GM12878 (cell line): ENCODE results near the gene SLC1A2. TPM values are rescaled to one million over a fixed set of nuclear protein-coding genes. Genes with fewer than 3 reads are reported as not detected.

Experiments used
- ATAC-seq: fragments of 200-7000 bp; cut with Tn5 transposase; 3 replicates; pipeline ENCODE4 v1.9.1; 2020; ENCODE audit warnings: mild to moderate bottlenecking, moderate library complexity
- BruUV-seq: library from RNA; stranded (reverse); fragments of 400-500 nt; replicated peaks from 2 replicates; lab custom pipeline; 2021; lab: Mats Ljungman, UMichigan
- CTCF ChIA-PET: fragments of 300-600 bp; sonication (Branson Sonifier 250); formaldehyde crosslinking; extraction: SDS; loops from one replicate; lab custom pipeline; 2021; ENCODE audit warnings: inconsistent platforms; lab: Yijun Ruan, JAX
- POLR2A ChIA-PET: fragments of 350-600 bp; formaldehyde crosslinking; extraction: SDS; loops from one replicate; lab custom pipeline; 2021; ENCODE audit warnings: inconsistent platforms; lab: Charles Lee
- RAD21 ChIA-PET: fragments of 300-600 bp; sonication (Branson Sonifier 250); formaldehyde crosslinking; loops from one replicate; lab custom pipeline; 2023; ENCODE audit warnings: antibody characterized with exemption; ENCODE audit not compliant: unreplicated experiment; lab: Charles Lee
- SMC1A ChIA-PET: fragments of 300-600 bp; sonication (Branson Sonifier 250); formaldehyde crosslinking; loops from one replicate; lab custom pipeline; 2023; ENCODE audit not compliant: unreplicated experiment, uncharacterized antibody; lab: Charles Lee
- DNase-seq: peaks from one replicate; pipeline ENCODE4 v3.0.0-alpha.2; 2011; ENCODE audit warnings: low read depth, low spot score
- FAIRE-seq: peaks from 3 replicates; lab custom pipeline; 2011; peaks lifted over from hg19 to GRCh38; lab: Jason Lieb, UNC
- H2AFZ ChIP-seq: 2 replicates; pipeline ENCODE4 v1.6.0; 2011; ENCODE audit warnings: low read depth, low read length, control low read depth; ENCODE audit not compliant: control insufficient read depth
- H3K27ac ChIP-seq: 2 replicates; pipeline ENCODE4 v1.5.1; 2011; ENCODE audit warnings: control low read depth; ENCODE audit not compliant: control insufficient read depth, insufficient read depth
- H3K27me3 ChIP-seq, 2 experiments: replicated peaks in 1 of 2; 2 replicates each; pipeline versions ENCODE4 v1.6.0 to v1.6.1; 2011; ENCODE audit warnings: low read length in 1 of 2; ENCODE audit not compliant: control insufficient read depth in 2 of 2, insufficient read depth in 2 of 2
- H3K36me3 ChIP-seq, 2 experiments: 2 replicates each; pipeline ENCODE4 v1.5.1; 2011; ENCODE audit warnings: low read length in 1 of 2; ENCODE audit not compliant: control insufficient read depth in 2 of 2, insufficient read depth in 2 of 2
- H3K4me1 ChIP-seq: 2 replicates; pipeline ENCODE4 v1.6.1; 2011; ENCODE audit warnings: mild to moderate bottlenecking, low read length, moderate library complexity, mixed read lengths; ENCODE audit not compliant: control insufficient read depth, insufficient read depth
- H3K4me2 ChIP-seq: 2 replicates; pipeline ENCODE4 v1.6.0; 2011; ENCODE audit warnings: control low read depth; ENCODE audit not compliant: control insufficient read depth, insufficient read depth
- H3K4me3 ChIP-seq: fragments of 200-600 bp; sonication (generic); 2 replicates; pipeline ENCODE4 v1.5.1; 2016
- H3K79me2 ChIP-seq: 2 replicates; pipeline ENCODE4 v1.6.0; 2011; ENCODE audit warnings: low read length; ENCODE audit not compliant: control insufficient read depth, insufficient read depth
- H3K9ac ChIP-seq: 2 replicates; pipeline ENCODE4 v1.8.0; 2011; ENCODE audit warnings: low read length, control low read depth, mixed read lengths; ENCODE audit not compliant: control insufficient read depth, insufficient read depth
- H3K9me3 ChIP-seq: replicated peaks from 3 replicates; pipeline ENCODE4 v1.5.1; 2011; ENCODE audit warnings: mild to moderate bottlenecking, low read length; ENCODE audit not compliant: control insufficient read depth, insufficient read depth
- H4K20me1 ChIP-seq: 2 replicates; pipeline ENCODE4 v1.6.0; 2011; ENCODE audit not compliant: control insufficient read depth, insufficient read depth
- BACH1 ChIP-seq: fragments of 450-650 bp; IDR thresholded peaks from 2 replicates; pipeline ENCODE4 v1.6.1; 2017; ENCODE audit warnings: mild to moderate bottlenecking, borderline replicate concordance
- CREB1 ChIP-seq: IDR thresholded peaks from 2 replicates; pipeline ENCODE4 v1.6.1; 2012; ENCODE audit warnings: low read depth, mild to moderate bottlenecking, inconsistent platforms
- FOS ChIP-seq: IDR thresholded peaks from 3 replicates; pipeline ENCODE4 v1.6.1; 2011; ENCODE audit warnings: borderline replicate concordance; ENCODE audit not compliant: insufficient read length; ENCODE audit errors: extremely low read depth
- GATAD2B ChIP-seq: fragments of 450-650 bp; conservative IDR thresholded peaks from 2 replicates; pipeline ENCODE4 v1.6.1; 2017; ENCODE audit warnings: low read depth, mild to moderate bottlenecking, moderate library complexity
- KDM1A ChIP-seq: fragments of 200-600 bp; sonication (generic); IDR thresholded peaks from 2 replicates; pipeline ENCODE4 v1.6.1; 2016; ENCODE audit warnings: borderline replicate concordance
- MYC ChIP-seq: IDR thresholded peaks from 2 replicates; pipeline ENCODE4 v1.6.1; 2011; ENCODE audit warnings: mild to moderate bottlenecking, low read length, moderate library complexity, inconsistent platforms; ENCODE audit not compliant: insufficient read depth, insufficient replicate concordance, insufficient read length, severe bottlenecking
- NBN ChIP-seq: fragments of 450-650 bp; IDR thresholded peaks from 2 replicates; pipeline ENCODE4 v1.6.1; 2016
- NR2F1 ChIP-seq: fragments of 450-650 bp; conservative IDR thresholded peaks from 2 replicates; pipeline ENCODE4 v1.6.1; 2017; ENCODE audit warnings: mild to moderate bottlenecking
- POU2F2 ChIP-seq: IDR thresholded peaks from 3 replicates; pipeline ENCODE4 v1.6.1; 2011; ENCODE audit warnings: low read depth, mild to moderate bottlenecking, low read length, borderline replicate concordance
- SIN3A ChIP-seq: IDR thresholded peaks from 2 replicates; pipeline ENCODE4 v1.6.1; 2012; ENCODE audit warnings: low read depth, low read length, improper control_type of control experiment
- SRF ChIP-seq, 2 experiments: IDR thresholded peaks; 2 replicates each; pipeline ENCODE4 v1.6.1; 2011; ENCODE audit warnings: low read depth in 2 of 2, low read length in 2 of 2, mild to moderate bottlenecking in 1 of 2, moderate library complexity in 1 of 2
- WRNIP1 ChIP-seq: IDR thresholded peaks from 2 replicates; pipeline ENCODE4 v1.6.1; 2011; ENCODE audit warnings: low read depth, low read length, improper control_type of control experiment, borderline replicate concordance
- WGBS: methylation state at CpG from one replicate; pipeline ENCODE4 v1.1.6; 2016; ENCODE audit warnings: low lambda C conversion rate; ENCODE audit not compliant: insufficient replicate concordance, insufficient coverage; ENCODE audit errors: missing lambda C conversion rate; 5-methylcytosine and 5-hydroxymethylcytosine counted together
- in situ Hi-C: fragments of 300-500 bp; cut with MboI; formaldehyde crosslinking; loops from 9 replicates; pipeline ENCODE4 v1.14.3; 2018; ENCODE audit warnings: mixed read lengths
- intact Hi-C: fragments of 100-400 bp; cut with micrococcal nuclease; formaldehyde crosslinking; loops from one replicate; pipeline ENCODE4 v1.14.2; 2022; ENCODE audit not compliant: unreplicated experiment
- polyA plus RNA-seq, 11 experiments: library from polyadenylated mRNA; depleted of rRNA in 4 of 11; unstranded in 6 of 11; stranded (reverse) in 5 of 11; fragments of >200 nt; fragmentation: Nextera tagmentation in 4 of 11; fragmentation: Illumina TruSeq in 1 of 11; extraction: Ambion mirVana in 4 of 11; extraction: Trizol in 1 of 11; gene quantifications; 1 replicate in 1 of 11; 2 replicates in 10 of 11; pipeline versions ENCODE4 v1.2.1 to v1.2.3, GENCODE V29; 2011 to 2016; ENCODE audit warnings: inconsistent platforms in 2 of 11, missing spikeins in 2 of 11, low read depth in 1 of 11
- total RNA-seq, 4 experiments: library from RNA; depleted of rRNA in 3 of 4; stranded (reverse); fragments of >200 nt in 3 of 4; fragmentation: Illumina TruSeq in 1 of 4; extraction: Trizol in 1 of 4; gene quantifications; 2 replicates each; pipeline versions ENCODE4 v1.2.1 to v1.2.3, GENCODE V29; 2013 to 2021
- TF ChIP-seq, protein P1 (sequence below), 3 experiments: IDR thresholded peaks in 2 of 3; conservative IDR thresholded peaks in 1 of 3; 2 replicates each; pipeline ENCODE4 v1.5.1; 2011; ENCODE audit warnings: low read depth in 3 of 3, low read length in 3 of 3, mild to moderate bottlenecking in 3 of 3, control low read depth in 2 of 3, moderate library complexity in 2 of 3, inconsistent platforms in 1 of 3, mixed read lengths in 1 of 3; ENCODE audit not compliant: control insufficient read depth in 2 of 3, insufficient read depth in 1 of 3; ENCODE audit errors: extremely low read depth in 1 of 3
- TF ChIP-seq, protein P2 (sequence below): fragments of 450-650 bp; IDR thresholded peaks from 2 replicates; pipeline ENCODE4 v1.6.1; 2018; ENCODE audit warnings: borderline replicate concordance, mild to moderate bottlenecking; ENCODE audit not compliant: partially characterized antibody
- TF ChIP-seq, protein P3 (sequence below): fragments of 150-350 bp; IDR thresholded peaks from 2 replicates; pipeline ENCODE4 v1.6.1; 2016; ENCODE audit warnings: low read depth, low read length

SLC1A2 gene
- total and polyA plus RNA-seq, 10 of the 15 experiments (the other 5 are each of a cell fraction or from before 2014, with no cell fraction given) = 0.01 to 0.84 (median 0.22) TPM; not detected in 1

DNA sequence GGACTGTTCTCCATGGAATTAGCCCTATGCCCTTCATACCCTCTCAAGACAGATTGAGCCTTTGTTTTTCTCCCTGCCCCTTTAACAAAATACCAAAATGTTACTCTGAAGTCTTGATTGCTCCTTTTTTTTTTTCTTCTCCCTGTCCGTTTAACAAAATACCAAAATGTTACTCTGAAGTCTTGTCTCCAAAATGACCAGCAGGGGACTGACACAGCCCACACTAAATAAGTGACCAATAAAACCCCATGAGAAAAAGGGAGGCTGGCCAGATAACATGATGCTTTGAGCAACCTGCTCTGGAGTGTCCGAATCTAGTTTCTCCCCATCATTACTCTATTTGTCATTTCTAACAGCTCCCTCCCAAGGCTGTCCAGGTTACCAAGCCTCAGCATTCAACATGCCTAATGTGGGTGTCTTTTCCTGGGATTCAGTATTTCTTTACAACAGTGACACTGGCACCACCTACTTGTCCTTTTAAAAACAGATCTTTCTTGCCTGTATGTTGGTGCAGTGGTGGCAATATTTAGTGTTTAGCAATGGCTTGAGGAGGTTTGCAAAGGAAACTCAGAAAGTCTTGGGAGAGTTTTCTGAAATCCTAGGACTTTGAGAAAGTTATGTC, 42.7 kb upstream of the SLC1A2 start (continued):
- TF ChIP-seq, protein P1, sequence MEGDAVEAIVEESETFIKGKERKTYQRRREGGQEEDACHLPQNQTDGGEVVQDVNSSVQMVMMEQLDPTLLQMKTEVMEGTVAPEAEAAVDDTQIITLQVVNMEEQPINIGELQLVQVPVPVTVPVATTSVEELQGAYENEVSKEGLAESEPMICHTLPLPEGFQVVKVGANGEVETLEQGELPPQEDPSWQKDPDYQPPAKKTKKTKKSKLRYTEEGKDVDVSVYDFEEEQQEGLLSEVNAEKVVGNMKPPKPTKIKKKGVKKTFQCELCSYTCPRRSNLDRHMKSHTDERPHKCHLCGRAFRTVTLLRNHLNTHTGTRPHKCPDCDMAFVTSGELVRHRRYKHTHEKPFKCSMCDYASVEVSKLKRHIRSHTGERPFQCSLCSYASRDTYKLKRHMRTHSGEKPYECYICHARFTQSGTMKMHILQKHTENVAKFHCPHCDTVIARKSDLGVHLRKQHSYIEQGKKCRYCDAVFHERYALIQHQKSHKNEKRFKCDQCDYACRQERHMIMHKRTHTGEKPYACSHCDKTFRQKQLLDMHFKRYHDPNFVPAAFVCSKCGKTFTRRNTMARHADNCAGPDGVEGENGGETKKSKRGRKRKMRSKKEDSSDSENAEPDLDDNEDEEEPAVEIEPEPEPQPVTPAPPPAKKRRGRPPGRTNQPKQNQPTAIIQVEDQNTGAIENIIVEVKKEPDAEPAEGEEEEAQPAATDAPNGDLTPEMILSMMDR (IDR thresholded peaks at IDR 0.05 in 2 of 3, conservative IDR thresholded peaks at IDR 0.05 in 1 of 3; ENCODE audit: control insufficient read depth in 2 of 3, extremely low read depth in 1 of 3, insufficient read depth in 1 of 3, low read depth in 3 of 3, low read length in 3 of 3) = no peak
- no peak for TF ChIP-seq SRF (IDR thresholded peaks at IDR 0.05; ENCODE audit: low read depth in 2 of 2, low read length in 2 of 2)
- no peak for TF ChIP-seq GATAD2B
- no peak for TF ChIP-seq POU2F2
- TF ChIP-seq, protein P2, sequence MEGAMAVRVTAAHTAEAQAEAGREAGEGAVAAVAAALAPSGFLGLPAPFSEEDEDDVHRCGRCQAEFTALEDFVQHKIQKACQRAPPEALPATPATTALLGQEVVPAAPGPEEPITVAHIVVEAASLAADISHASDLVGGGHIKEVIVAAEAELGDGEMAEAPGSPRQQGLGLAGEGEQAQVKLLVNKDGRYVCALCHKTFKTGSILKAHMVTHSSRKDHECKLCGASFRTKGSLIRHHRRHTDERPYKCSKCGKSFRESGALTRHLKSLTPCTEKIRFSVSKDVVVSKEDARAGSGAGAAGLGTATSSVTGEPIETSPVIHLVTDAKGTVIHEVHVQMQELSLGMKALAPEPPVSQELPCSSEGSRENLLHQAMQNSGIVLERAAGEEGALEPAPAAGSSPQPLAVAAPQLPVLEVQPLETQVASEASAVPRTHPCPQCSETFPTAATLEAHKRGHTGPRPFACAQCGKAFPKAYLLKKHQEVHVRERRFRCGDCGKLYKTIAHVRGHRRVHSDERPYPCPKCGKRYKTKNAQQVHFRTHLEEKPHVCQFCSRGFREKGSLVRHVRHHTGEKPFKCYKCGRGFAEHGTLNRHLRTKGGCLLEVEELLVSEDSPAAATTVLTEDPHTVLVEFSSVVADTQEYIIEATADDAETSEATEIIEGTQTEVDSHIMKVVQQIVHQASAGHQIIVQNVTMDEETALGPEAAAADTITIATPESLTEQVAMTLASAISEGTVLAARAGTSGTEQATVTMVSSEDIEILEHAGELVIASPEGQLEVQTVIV = no peak
- TF ChIP-seq WRNIP1 = no peak
- no peak for TF ChIP-seq SIN3A

DNA sequence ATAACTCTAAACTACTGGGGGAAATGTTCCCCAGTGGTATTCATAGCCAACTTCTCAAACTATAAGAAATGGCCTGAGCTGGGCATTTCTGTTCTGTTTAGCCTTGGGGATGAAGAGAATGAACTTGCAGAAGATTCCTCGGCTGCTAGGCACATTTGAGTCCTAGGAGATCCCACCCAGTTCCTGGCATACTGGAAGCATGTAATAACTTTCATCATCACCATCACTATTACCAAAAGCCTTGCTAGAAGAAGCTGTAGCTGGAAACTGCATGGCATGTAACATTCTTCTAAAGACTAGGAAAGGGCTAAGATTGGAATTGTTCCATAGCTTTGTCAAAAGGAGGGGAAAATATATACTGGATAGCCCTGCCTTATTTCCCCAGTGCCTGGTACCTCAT, 40.1 kb upstream of the SLC1A2 start:
- Histone ChIP-seq H3K27me3 (no peaks in the 10 kb centered on the region; a peak in 2 of 4 replicates), H3K4me3 (no peak overlapping the region), H3K4me1 (no peaks in the 10 kb centered on the region), H3K79me2 (no peaks in the 10 kb centered on the region), H3K9ac (no peak overlapping the region), H3K9me3 (no peaks in the 10 kb centered on the region), H4K20me1 (no peaks in the 10 kb centered on the region), H2AFZ (no peak overlapping the region), H3K36me3 (no peaks in the 10 kb centered on the region), H3K4me2 (no peak overlapping the region), H3K27ac (no peak overlapping the region)
- no TSS peak for BruUV-seq
- 0% methylated on average over 1 of the region's 1 CpG for WGBS
- in situ Hi-C loops = no loop called here
- ChIA-PET SMC1A (no interaction called here), POLR2A (no interaction called here), RAD21 (no interaction called here), CTCF (interaction anchor here (1.4 to 1.9 kb wide), 2 partner anchors 15 to 25 kb away, joined by 4 to 6 read pairs; no protein-coding TSS in a partner anchor)
- no peak for DNase-seq
- FAIRE-seq = no peak
- no peak for ATAC-seq
- intact Hi-C loops = no loop called here
- TF ChIP-seq CREB1 (no peak), MYC (no peak), KDM1A (no peak), NBN (no peak), WRNIP1 (no peak), NR2F1 (no peak), FOS (no peak), BACH1 (no peak)
- TF ChIP-seq, protein P3, sequence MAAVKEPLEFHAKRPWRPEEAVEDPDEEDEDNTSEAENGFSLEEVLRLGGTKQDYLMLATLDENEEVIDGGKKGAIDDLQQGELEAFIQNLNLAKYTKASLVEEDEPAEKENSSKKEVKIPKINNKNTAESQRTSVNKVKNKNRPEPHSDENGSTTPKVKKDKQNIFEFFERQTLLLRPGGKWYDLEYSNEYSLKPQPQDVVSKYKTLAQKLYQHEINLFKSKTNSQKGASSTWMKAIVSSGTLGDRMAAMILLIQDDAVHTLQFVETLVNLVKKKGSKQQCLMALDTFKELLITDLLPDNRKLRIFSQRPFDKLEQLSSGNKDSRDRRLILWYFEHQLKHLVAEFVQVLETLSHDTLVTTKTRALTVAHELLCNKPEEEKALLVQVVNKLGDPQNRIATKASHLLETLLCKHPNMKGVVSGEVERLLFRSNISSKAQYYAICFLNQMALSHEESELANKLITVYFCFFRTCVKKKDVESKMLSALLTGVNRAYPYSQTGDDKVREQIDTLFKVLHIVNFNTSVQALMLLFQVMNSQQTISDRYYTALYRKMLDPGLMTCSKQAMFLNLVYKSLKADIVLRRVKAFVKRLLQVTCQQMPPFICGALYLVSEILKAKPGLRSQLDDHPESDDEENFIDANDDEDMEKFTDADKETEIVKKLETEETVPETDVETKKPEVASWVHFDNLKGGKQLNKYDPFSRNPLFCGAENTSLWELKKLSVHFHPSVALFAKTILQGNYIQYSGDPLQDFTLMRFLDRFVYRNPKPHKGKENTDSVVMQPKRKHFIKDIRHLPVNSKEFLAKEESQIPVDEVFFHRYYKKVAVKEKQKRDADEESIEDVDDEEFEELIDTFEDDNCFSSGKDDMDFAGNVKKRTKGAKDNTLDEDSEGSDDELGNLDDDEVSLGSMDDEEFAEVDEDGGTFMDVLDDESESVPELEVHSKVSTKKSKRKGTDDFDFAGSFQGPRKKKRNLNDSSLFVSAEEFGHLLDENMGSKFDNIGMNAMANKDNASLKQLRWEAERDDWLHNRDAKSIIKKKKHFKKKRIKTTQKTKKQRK = no peak
